Natural killer cell (primary cell): ENCODE data around the gene RNF14. TPM values are rescaled to one million over a fixed set of nuclear protein-coding genes. Genes with fewer than 3 reads are reported as not detected.

Experiments used
- ATAC-seq, 3 donors: fragments of 150-1000 bp in 2 of 3; fragments of 200-7000 bp in 1 of 3; cut with Tn5 transposase; 1 replicate in 1 of 3; 2 replicates in 2 of 3; pipeline ENCODE4 v1.10.0; 2021; ENCODE audit warnings: mild to moderate bottlenecking in 2 of 3, moderate library complexity in 2 of 3
- DNase-seq, 2 donors: peaks; one replicate each; pipeline versions ENCODE4 v3.0.0 to v3.0.0-alpha.2; 2013 to 2021; ENCODE audit warnings: mixed read lengths in 1 of 2
- H3K27ac ChIP-seq: one replicate; pipeline ENCODE4 v1.5.1; 2013; ENCODE audit warnings: mild to moderate bottlenecking, low read length
- H3K27me3 ChIP-seq: one replicate; pipeline ENCODE4 v1.6.1; 2013; ENCODE audit warnings: low read length; ENCODE audit not compliant: control insufficient read depth, insufficient read depth
- H3K36me3 ChIP-seq: one replicate; pipeline ENCODE4 v1.6.1; 2013; ENCODE audit warnings: low read length; ENCODE audit not compliant: control insufficient read depth, insufficient read depth
- H3K4me1 ChIP-seq: one replicate; pipeline ENCODE4 v1.6.1; 2013; ENCODE audit warnings: low read length; ENCODE audit not compliant: control insufficient read depth, insufficient read depth
- H3K4me3 ChIP-seq: one replicate; pipeline ENCODE4 v1.5.1; 2013; ENCODE audit warnings: low read length
- H3K9me3 ChIP-seq: one replicate; pipeline ENCODE4 v1.6.1; 2013; ENCODE audit warnings: low read length; ENCODE audit not compliant: control insufficient read depth, insufficient read depth
- H3K27ac Mint-ChIP-seq, 2 donors: one replicate each; pipeline ENCODE4 v1.8.0; 2022; ENCODE audit warnings: mild to moderate bottlenecking in 2 of 2, mixed read lengths in 2 of 2, moderate library complexity in 1 of 2
- H3K27me3 Mint-ChIP-seq, 2 donors: one replicate each; pipeline ENCODE4 v1.8.0; 2022; ENCODE audit warnings: low read depth in 2 of 2, mixed read lengths in 2 of 2
- H3K36me3 Mint-ChIP-seq: one replicate; pipeline ENCODE4 v1.8.0; 2022; ENCODE audit warnings: mixed read lengths
- H3K4me1 Mint-ChIP-seq, 2 donors: one replicate each; pipeline ENCODE4 v1.8.0; 2022; ENCODE audit warnings: mixed read lengths in 2 of 2
- H3K4me3 Mint-ChIP-seq: one replicate; pipeline ENCODE4 v1.8.0; 2022; ENCODE audit warnings: mild to moderate bottlenecking, moderate library complexity, mixed read lengths
- H3K9me3 Mint-ChIP-seq, 2 donors: one replicate each; pipeline ENCODE4 v1.8.0; 2022; ENCODE audit warnings: mixed read lengths in 2 of 2
- CTCF ChIP-seq: fragments of 200-600 bp; IDR thresholded peaks from one replicate; pipeline ENCODE4 v1.8.0; 2022; ENCODE audit warnings: antibody characterized with exemption
- WGBS: methylation state at CpG from one replicate; pipeline ENCODE4 v1.1.7; 2013; ENCODE audit warnings: missing lambda C conversion rate; ENCODE audit not compliant: insufficient coverage; 5-methylcytosine and 5-hydroxymethylcytosine counted together
- intact Hi-C: fragments of 100-400 bp; cut with micrococcal nuclease; formaldehyde crosslinking; loops from one replicate; pipeline ENCODE4 v1.14.2; 2022
- total RNA-seq, 4 donors: library from RNA; stranded (reverse); fragments of 120-200 nt in 1 of 4; gene quantifications; one replicate each; pipeline versions ENCODE4 v1.2.3 to v1.2.4, GENCODE V29; 2013 to 2022

The RNF14 gene
- total RNA-seq, 3 donors from 2014 or later (not counting 1 experiment from before 2014, with no cell fraction given): 20.6 to 29.2 (median 21.3) TPM

GRCh38 chr5:141934099-141934844, 34.6 kb upstream of the RNF14 start:
- Mint-ChIP-seq H3K4me1 (no peaks in the 10 kb centered on the region), H3K9me3 (no peaks in the 10 kb centered on the region), H3K4me3 (no peak overlapping the region), H3K27me3 (no peaks in the 10 kb centered on the region), H3K27ac (no peak overlapping the region), H3K36me3 (peaks cover 22% of the 10 kb centered on the region)
- no peaks in the 10 kb centered on the region for H3K9me3 ChIP-seq
- ATAC-seq (no peak), DNase-seq (no peak)
- no peak for TF ChIP-seq CTCF
- intact Hi-C loops: no loop called here
- H3K27ac ChIP-seq: no peak overlapping the region
- H3K4me1 ChIP-seq: no peaks in the 10 kb centered on the region
- H3K4me3 ChIP-seq: no peak overlapping the region
- WGBS: 97% methylated on average over 11 of the region's 11 CpGs
- H3K36me3 ChIP-seq: peaks cover 75% of the 10 kb centered on the region
- H3K27me3 ChIP-seq: no peaks in the 10 kb centered on the region

- H3K4me3 Mint-ChIP-seq: no peak overlapping the region
- no peak overlapping the region for H3K4me3 ChIP-seq
- no peaks in the 10 kb centered on the region for H3K9me3 Mint-ChIP-seq
- H3K36me3 ChIP-seq: peaks cover 70% of the 10 kb centered on the region
- no peak for DNase-seq
- no peaks in the 10 kb centered on the region for H3K9me3 ChIP-seq
- H3K4me1 Mint-ChIP-seq: peaks cover 1 to 2% of the 10 kb centered on the region in 2 donors
- no peaks in the 10 kb centered on the region for H3K4me1 ChIP-seq
- TF ChIP-seq CTCF: no peak
- H3K27ac ChIP-seq: no peak overlapping the region
- no peaks in the 10 kb centered on the region for H3K27me3 ChIP-seq
- intact Hi-C loops: no loop called here
- H3K27ac Mint-ChIP-seq: no peak overlapping the region
- 98% methylated on average over 3 of the region's 4 CpGs for whole genome bisulfite sequencing
- no peaks in the 10 kb centered on the region for H3K27me3 Mint-ChIP-seq
- ATAC-seq: no peak
- peaks cover 22% of the 10 kb centered on the region for H3K36me3 Mint-ChIP-seq
These were observed 33.4 kb upstream of the RNF14 start for GRCh38 chr5:141935538-141935937.

GRCh38 chr5:141940695-141941271, 28.1 kb upstream of the RNF14 start:
- Histone ChIP-seq H3K9me3 (no peaks in the 10 kb centered on the region), H3K27ac (no peak overlapping the region), H3K27me3 (no peaks in the 10 kb centered on the region), H3K4me3 (no peak overlapping the region), H3K4me1 (peaks cover 18% of the 10 kb centered on the region), H3K36me3 (peaks cover 25% of the 10 kb centered on the region)
- H3K36me3 Mint-ChIP-seq: no peaks in the 10 kb centered on the region
- H3K27ac Mint-ChIP-seq: peak overlapping the region; percentile 80 to 89
- H3K27me3 Mint-ChIP-seq: no peaks in the 10 kb centered on the region
- WGBS: 14% methylated on average over 6 of the region's 6 CpGs
- H3K4me1 Mint-ChIP-seq: peaks cover 26 to 32% of the 10 kb centered on the region in 2 donors
- intact Hi-C loops: no loop called here
- TF ChIP-seq CTCF: no peak
- no peak overlapping the region for H3K4me3 Mint-ChIP-seq
- ATAC-seq (peak in 2 of 3 donors; percentile 44 to 57), DNase-seq (no peak)
- no peaks in the 10 kb centered on the region for H3K9me3 Mint-ChIP-seq
